ENCODE data around the gene PTPRC. TPM values are rescaled to one million over a fixed set of nuclear protein-coding genes. Genes with fewer than 3 reads are reported as not detected.

Gene PTPRC
- total RNA-seq, 2 donors from 2014 or later: 3.3 to 9.9 TPM

DNA sequence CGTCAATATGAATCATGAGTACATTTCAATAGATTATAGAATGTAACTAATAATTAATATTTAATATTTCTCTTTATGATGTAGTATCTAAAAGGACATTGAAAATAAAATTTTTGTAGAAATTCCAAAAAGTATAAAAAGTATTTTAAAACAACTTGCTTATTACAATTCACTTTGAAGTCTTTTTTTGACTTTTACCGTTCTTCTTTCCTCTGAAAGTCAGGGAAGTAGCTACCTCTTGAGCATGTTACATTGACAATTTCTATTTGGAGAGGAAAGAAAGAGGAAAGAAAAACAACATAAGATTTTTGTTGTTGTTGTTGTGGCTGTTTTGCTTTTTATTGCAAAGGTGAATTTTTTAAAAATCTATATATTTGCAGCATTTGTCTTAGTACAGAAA is 1.3 kb downstream of the PTPRC start:
- Histone ChIP-seq H3K4me3 (no peak overlapping the region), H3K27me3 (no peaks in the 10 kb centered on the region), H3K4me1 (no peaks in the 10 kb centered on the region), H3K36me3 (replicated peaks in 1 of 2; ENCODE audit: insufficient read depth in 1 of 2, low read depth in 2 of 2) (no peaks in the 10 kb centered on the region), H3K27ac (peak overlapping the region in 1 of 4 donors; percentile 71), H3K9me3 (no peaks in the 10 kb centered on the region)
- TF ChIP-seq, protein P1, sequence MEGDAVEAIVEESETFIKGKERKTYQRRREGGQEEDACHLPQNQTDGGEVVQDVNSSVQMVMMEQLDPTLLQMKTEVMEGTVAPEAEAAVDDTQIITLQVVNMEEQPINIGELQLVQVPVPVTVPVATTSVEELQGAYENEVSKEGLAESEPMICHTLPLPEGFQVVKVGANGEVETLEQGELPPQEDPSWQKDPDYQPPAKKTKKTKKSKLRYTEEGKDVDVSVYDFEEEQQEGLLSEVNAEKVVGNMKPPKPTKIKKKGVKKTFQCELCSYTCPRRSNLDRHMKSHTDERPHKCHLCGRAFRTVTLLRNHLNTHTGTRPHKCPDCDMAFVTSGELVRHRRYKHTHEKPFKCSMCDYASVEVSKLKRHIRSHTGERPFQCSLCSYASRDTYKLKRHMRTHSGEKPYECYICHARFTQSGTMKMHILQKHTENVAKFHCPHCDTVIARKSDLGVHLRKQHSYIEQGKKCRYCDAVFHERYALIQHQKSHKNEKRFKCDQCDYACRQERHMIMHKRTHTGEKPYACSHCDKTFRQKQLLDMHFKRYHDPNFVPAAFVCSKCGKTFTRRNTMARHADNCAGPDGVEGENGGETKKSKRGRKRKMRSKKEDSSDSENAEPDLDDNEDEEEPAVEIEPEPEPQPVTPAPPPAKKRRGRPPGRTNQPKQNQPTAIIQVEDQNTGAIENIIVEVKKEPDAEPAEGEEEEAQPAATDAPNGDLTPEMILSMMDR (IDR thresholded peaks at IDR 0.05): no peak
- TF ChIP-seq POLR2A (IDR thresholded peaks at IDR 0.05): no peak
- intact Hi-C loops (cut with DNase I): no loop called here
- DNase-seq: no peak
- no peak for ATAC-seq
- 69 to 85% methylated on average over 2 of the region's 2 CpGs for WGBS, 2 donors

DNA sequence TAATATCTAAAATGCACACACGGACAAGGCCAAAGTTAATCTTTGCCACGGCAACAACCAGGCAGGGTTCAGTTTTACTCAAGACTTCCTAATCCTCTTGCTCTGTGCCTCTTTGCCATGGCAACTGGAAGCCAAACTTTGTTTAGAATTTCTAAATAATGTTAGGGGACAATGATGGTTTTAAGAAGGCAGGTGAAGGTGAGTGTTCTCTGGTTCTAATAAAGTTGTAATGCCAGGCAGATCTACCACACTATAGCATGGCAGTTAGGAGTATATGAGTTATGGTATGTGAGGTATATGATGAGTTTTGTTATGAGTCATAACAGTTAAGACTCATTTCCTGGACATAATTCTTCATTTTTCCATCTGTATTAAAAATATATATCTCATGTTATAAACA is 2.7 kb downstream of the PTPRC start:
- H3K27me3 ChIP-seq: no peaks in the 10 kb centered on the region
- H3K4me1 ChIP-seq: no peaks in the 10 kb centered on the region
- no peak overlapping the region for H3K4me3 ChIP-seq
- DNase-seq (no peak), ATAC-seq (no peak)
- no peaks in the 10 kb centered on the region for H3K36me3 ChIP-seq (replicated peaks in 1 of 2; ENCODE audit: insufficient read depth in 1 of 2, low read depth in 2 of 2)
- TF ChIP-seq POLR2A (IDR thresholded peaks at IDR 0.05): no peak
- TF ChIP-seq, protein P1 (IDR thresholded peaks at IDR 0.05): no peak
- H3K9me3 ChIP-seq: no peaks in the 10 kb centered on the region
- 48 to 49% methylated on average over 2 of the region's 2 CpGs for WGBS, 2 donors
- H3K27ac ChIP-seq: no peak overlapping the region
- intact Hi-C loops (cut with DNase I): no loop called here

DNA sequence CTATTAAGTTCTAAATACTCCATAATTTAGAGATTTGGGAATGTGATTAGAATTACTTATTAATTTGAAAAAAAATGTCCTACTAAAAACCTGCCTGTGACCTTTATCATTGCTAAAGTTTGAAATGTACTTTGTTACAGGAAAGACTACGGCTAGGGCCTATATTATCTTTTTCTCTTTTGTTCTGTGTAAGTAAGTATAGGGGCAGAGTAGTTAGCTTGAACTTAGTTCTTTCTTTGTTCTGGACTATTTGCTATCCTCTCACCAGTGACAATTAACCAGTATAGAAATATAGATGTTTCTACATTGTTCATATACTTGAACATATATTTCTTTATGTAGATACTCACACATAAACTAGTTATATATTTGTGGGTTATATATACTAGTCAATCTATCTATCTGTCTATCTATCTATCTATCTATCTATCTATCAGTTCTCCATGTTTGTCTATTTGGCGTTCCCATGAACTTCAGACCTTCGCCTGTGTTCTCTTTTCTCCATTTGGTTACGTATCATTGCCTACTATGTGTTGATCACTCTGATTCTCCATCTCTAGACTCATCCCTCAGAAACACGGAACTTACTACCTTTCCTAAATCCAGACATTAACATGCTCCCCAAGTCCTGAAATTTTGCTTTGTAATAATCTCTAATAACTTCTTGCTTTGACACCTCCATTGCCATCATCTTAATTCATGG is 3.3 kb downstream of the PTPRC start:
- ATAC-seq: no peak

DNA sequence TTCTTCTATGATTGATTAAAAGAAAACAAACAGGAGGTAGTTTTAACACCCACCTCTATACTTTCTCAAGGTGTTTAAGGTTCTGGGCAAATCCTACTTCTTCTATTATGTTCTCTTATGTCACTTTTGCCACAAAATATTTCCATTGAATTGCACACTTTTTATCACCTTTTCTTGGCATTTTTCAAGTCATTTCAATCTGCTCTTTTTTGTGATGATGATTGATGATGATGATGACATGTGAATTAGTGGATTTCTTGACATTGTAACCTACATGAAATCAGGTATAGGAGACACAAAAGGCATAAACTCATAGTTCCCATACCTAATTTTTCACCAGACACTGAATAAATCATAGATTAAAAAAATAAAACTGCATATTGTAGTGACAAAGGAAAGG is 4.1 kb downstream of the PTPRC start:
- TF ChIP-seq, protein P1 (IDR thresholded peaks at IDR 0.05): no peak
- Histone ChIP-seq H3K4me3 (no peak overlapping the region), H3K27me3 (no peaks in the 10 kb centered on the region), H3K4me1 (no peaks in the 10 kb centered on the region), H3K36me3 (replicated peaks in 1 of 2; ENCODE audit: insufficient read depth in 1 of 2, low read depth in 2 of 2) (no peaks in the 10 kb centered on the region), H3K9me3 (no peaks in the 10 kb centered on the region), H3K27ac (no peak overlapping the region)
- intact Hi-C loops (cut with DNase I): no loop called here
- no peak for ATAC-seq
- DNase-seq: no peak

More for the DNA sequence above, 3.3 kb downstream of the PTPRC start:
- no peaks in the 10 kb centered on the region for H3K9me3 ChIP-seq
- no peaks in the 10 kb centered on the region for H3K4me1 ChIP-seq
- no peak for DNase-seq
- WGBS, 2 donors: 71 to 83% methylated on average over 5 of the region's 5 CpGs
- no peak for TF ChIP-seq POLR2A (IDR thresholded peaks at IDR 0.05)
- TF ChIP-seq, protein P1 (IDR thresholded peaks at IDR 0.05): no peak
- no peaks in the 10 kb centered on the region for H3K27me3 ChIP-seq
- no peaks in the 10 kb centered on the region for H3K36me3 ChIP-seq (replicated peaks in 1 of 2; ENCODE audit: insufficient read depth in 1 of 2, low read depth in 2 of 2)
- H3K27ac ChIP-seq: no peak overlapping the region
- no peak overlapping the region for H3K4me3 ChIP-seq
- intact Hi-C loops (cut with DNase I): no loop called here

DNA sequence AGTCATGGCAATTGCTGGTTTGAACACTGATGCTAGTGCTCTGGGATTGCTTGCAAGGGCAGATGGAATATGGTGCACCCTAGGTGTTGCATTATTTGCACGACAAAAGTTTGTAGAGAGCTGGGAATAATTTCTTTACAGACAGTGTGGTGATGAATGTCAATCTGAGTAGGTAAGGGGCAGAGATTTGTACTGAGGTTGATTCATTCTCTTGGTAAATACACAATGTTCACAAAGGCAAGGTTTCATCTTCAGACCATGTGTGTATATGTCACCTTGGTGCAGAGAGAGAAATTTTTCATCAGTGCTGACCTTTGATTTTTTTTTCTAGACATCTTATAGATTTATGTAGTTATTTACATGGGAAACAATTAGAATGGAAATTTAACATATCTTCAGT is 5.0 kb downstream of the PTPRC start:
- H3K27me3 ChIP-seq: no peaks in the 10 kb centered on the region
- DNase-seq: no peak
- 29 to 59% methylated on average over 1 of the region's 1 CpG for WGBS, 2 donors
- H3K27ac ChIP-seq: no peak overlapping the region
- ATAC-seq: no peak
- H3K4me3 ChIP-seq: no peak overlapping the region
- H3K4me1 ChIP-seq: no peaks in the 10 kb centered on the region
- no peak for TF ChIP-seq POLR2A (IDR thresholded peaks at IDR 0.05)
- TF ChIP-seq, protein P1 (IDR thresholded peaks at IDR 0.05): no peak
- no peaks in the 10 kb centered on the region for H3K9me3 ChIP-seq
- intact Hi-C loops (cut with DNase I): no loop called here
- H3K36me3 ChIP-seq (replicated peaks in 1 of 2; ENCODE audit: insufficient read depth in 1 of 2, low read depth in 2 of 2): no peaks in the 10 kb centered on the region
